Neural progenitor cell (in vitro differentiated cells): Measurements from ENCODE around the gene DPH5.

Experiments
- EZH2 ChIP-seq: fragments of 200-600 bp; sonication (generic); IDR thresholded peaks from 2 replicates; pipeline ENCODE4 v1.6.1; 2017; ENCODE audit warnings: antibody characterized with exemption, mild to moderate bottlenecking, moderate library complexity
- TF ChIP-seq, protein P1 (sequence below): fragments of 200-600 bp; sonication (generic); IDR thresholded peaks from 2 replicates; pipeline ENCODE4 v1.5.1; 2017; ENCODE audit warnings: antibody characterized with exemption, mild to moderate bottlenecking

DNA sequence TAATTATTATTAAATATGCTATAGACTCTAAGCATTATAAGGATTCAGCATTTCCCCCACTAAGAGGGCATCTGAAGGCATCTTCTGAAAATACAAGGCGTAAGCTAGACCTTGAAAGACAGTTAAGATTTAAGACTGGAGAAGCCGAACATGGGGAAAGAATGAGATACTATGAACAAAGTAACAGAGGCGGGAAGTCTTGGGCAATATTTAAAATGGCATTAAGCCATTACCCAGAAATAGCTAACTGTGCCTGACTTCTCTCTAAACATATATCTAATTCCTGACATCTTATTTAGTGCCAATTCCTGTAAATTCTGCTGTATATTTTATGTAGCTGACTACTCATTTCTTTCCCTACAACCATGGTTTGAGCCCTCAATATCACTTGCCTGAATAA is 20.9 kb downstream of the DPH5 start:
- TF ChIP-seq, protein P1, sequence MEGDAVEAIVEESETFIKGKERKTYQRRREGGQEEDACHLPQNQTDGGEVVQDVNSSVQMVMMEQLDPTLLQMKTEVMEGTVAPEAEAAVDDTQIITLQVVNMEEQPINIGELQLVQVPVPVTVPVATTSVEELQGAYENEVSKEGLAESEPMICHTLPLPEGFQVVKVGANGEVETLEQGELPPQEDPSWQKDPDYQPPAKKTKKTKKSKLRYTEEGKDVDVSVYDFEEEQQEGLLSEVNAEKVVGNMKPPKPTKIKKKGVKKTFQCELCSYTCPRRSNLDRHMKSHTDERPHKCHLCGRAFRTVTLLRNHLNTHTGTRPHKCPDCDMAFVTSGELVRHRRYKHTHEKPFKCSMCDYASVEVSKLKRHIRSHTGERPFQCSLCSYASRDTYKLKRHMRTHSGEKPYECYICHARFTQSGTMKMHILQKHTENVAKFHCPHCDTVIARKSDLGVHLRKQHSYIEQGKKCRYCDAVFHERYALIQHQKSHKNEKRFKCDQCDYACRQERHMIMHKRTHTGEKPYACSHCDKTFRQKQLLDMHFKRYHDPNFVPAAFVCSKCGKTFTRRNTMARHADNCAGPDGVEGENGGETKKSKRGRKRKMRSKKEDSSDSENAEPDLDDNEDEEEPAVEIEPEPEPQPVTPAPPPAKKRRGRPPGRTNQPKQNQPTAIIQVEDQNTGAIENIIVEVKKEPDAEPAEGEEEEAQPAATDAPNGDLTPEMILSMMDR, result no peak
- TF ChIP-seq EZH2, result no peak
